ENCODE results near the gene PMEPA1.

DNA sequence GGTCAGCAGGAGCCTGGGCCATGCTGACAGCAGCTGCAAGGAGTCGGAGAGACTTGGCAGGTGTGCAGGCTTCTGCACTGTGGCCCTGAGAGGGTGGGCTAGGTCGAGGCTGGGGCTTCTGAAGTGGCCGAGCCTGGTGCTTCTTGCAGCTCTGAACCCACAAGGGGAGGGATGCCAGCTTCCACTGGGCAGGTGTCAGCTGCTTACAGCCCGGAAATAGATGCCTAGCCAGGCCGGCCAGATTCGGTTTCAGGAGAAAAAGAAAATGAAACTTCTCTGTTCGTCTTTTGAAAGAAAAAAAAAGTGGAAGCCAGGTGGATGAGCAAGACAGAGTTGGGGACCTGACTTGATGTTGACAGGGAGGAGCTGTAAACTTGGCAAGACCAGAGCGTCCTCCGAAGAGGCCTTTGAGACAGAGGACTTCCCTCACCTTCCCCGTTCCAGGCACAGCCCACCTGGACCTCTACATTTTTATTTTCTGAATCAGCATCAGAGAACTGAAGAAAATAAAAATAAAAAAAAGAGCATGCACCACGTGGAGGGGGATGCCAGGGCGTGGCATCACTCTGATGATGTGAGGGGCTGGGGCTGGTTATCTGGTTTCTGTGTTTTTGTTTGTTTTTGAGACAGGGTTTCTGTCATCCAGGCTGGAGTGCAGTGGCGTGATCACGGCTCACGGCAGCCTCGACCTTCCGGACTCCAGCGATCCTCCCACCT lies 89.4 kb downstream of the PMEPA1 start, which contains the start of gene ZBP1:
- TF ChIP-seq, protein P1, sequence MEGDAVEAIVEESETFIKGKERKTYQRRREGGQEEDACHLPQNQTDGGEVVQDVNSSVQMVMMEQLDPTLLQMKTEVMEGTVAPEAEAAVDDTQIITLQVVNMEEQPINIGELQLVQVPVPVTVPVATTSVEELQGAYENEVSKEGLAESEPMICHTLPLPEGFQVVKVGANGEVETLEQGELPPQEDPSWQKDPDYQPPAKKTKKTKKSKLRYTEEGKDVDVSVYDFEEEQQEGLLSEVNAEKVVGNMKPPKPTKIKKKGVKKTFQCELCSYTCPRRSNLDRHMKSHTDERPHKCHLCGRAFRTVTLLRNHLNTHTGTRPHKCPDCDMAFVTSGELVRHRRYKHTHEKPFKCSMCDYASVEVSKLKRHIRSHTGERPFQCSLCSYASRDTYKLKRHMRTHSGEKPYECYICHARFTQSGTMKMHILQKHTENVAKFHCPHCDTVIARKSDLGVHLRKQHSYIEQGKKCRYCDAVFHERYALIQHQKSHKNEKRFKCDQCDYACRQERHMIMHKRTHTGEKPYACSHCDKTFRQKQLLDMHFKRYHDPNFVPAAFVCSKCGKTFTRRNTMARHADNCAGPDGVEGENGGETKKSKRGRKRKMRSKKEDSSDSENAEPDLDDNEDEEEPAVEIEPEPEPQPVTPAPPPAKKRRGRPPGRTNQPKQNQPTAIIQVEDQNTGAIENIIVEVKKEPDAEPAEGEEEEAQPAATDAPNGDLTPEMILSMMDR (IDR thresholded peaks at IDR 0.05), result no peak
- no peak for TF ChIP-seq POLR2A (IDR thresholded peaks at IDR 0.05)
